Measurements from ENCODE around the gene ULK2. TPM values are rescaled to one million over a fixed set of nuclear protein-coding genes. Genes with fewer than 3 reads are reported as not detected.
A peak's percentile ranks its signal among the peaks of the same experiment; 100 is the strongest.
"Not testable (repeated sequence)": the region's sequence is repeated elsewhere in the genome, so short reads cannot be mapped to it uniquely, and the experiment has no call there.

The ULK2 gene
- 10 to 100 TPM; 15.5 to 26.8 (median 20.2) TPM for polyA plus RNA-seq (ENCODE audit: insufficient read length in 10 of 10)
- long read RNA-seq, donor 1, full-length matches to known transcripts = 1 of 1 reads
- long read RNA-seq, donor 1, partial matches to known transcripts = 0 of 1 reads
- long read RNA-seq, donor 1, other reads (novel, unspliced or antisense) = 0 of 1 reads
- long read RNA-seq, donor 2, partial matches to known transcripts = 0 of 1 reads
- long read RNA-seq, donor 2, other reads (novel, unspliced or antisense) = 0 of 1 reads
- long read RNA-seq, donor 3 = 0 reads
- long read RNA-seq, donor 4 = 0 reads
- long read RNA-seq, donor 5, partial matches to known transcripts = 0 of 1 reads
- long read RNA-seq, donor 5, other reads (novel, unspliced or antisense) = 0 of 1 reads
- long read RNA-seq, donor 6, partial matches to known transcripts = 0 of 1 reads
- long read RNA-seq, donor 6, other reads (novel, unspliced or antisense) = 0 of 1 reads
- long read RNA-seq, donor 7, partial matches to known transcripts = 0 of 1 reads
- long read RNA-seq, donor 7, other reads (novel, unspliced or antisense) = 0 of 1 reads
- long read RNA-seq, donor 8 = 0 reads
- long read RNA-seq, donor 9 = 0 reads

DNA sequence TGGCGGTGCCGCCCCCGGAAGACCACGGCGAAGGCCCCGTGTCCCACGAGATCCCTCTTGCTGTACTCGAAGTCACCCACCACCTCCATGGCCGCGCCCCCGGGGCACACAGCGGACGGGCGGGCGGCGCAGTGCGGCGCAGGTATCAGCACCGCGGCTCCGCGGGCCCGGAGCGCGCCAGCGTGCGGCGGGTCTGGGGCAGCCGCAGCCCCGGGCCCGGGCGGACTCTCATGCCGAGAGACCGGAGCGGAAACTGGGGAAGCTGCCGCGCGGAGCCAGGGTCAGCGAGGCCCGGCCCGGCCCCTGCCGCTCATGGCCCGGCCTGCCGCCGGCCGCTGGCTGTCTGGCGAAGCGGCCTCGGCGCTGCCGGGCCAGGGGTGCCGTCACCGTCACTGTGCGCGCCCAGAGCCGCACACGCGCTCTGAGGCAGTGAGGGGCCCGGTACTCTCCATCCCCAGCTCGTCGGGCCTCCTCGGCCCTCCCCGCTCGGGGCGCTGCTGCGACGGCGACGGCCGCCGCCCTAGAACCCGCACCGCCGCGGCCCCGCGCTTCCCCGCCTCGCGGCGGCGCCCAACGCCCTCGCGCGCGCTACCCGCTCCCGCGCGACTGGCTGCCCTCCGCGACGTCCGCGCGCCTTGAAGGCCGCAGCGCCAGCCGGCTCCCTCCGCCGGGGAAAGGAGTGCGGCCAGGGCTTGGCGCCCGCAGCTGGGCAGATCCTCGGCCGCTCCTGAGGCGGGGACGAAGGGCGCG lies at the start of gene ULK2:
Gene ULK2 (minus strand): TSS at position 608 of the 750 bp plus-strand sequence. CDS start 519 bp downstream, at position 89.
- peak; percentile 74 to 93 (median 85) for DNase-seq

DNA sequence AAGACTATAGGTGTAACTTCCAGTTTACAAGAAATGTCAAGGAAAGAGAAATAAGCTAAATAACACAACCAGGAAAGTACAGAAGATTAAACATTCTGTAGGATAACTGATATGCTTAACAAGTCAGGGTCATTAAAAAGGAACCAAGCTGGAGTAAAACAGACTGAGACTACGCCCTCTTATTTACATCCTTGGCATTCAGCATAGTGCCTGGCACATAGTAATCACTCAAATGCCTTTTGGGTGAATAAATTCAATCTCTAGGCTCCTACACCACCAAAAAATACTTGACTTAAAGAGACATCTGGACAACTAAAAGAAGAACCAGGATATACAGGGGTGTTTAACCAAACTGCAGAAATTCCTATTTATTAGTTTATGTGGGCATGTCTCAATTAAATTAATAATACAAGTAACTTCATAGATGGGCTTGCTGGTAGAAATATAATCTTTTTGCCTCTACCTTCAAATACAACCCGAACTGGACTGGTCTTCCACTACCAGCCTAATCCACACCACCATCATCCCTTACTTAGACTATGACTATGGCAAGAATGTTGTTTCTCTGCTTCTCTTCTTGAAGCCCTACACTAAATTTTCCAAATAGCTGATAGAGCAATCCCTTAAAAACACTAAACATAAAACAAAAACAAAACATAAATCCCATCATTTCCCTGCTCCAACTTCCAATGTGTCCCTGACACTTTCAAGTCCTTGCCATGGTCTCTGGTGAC lies 47.7 kb upstream of the ULK2 start:
- no peak for DNase-seq

DNA sequence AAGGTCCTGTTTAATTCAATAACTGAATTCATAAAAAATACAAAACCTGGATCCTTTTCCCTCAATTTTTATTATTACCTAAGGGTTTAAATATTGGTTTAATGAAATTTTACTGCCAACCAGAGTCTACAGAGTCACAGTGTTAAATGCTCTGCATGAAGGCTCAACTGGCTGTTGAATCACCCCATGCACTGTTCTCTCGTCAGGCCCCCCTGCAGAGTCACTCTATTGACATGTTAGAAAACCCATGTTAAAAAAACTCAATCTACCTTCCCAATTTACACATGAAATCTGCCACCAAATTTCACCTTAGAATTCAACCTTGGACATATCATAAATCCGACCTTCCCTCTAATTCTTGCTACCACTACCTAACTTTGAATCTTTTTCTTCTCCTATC lies 43.3 kb upstream of the ULK2 start:
- no peak for DNase-seq

DNA sequence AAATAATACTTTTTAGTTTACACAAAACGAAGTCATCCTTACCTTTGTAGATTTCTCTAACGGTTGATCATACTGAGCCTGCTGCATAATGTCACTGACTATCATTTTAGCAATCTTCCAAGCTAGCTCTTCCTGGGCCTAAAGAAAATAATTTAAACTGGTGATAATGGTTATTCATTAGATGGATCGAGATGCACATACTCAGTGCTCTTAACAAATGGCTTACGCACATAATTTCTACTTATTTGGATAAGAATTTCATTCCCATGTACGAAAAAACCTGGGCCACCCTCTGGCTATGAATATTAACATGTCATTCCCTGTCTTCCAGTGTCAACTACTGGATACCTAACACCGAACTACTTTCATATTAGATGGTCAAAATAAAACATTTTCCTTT lies 41.4 kb upstream of the ULK2 start:
- no peak for DNase-seq

DNA sequence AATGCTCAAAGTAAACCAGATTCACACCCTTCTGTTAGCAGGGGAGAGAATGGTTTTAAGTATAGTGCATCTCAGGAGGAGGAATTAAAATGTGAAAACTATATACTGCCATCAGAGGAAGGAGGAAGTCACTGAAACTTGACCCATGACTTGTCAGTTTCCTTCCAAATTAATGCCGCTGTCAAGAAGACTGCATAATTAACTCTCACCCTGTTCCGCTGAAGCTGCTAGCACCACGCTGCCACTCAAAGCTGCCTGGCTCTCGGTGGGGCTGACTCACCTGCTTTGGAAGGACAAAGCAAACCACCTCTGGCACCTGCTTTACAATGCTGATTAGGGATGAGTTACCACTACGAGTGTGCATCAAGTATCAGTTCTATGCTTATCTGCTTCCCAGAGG lies 37.8 kb upstream of the ULK2 start:
- DNase-seq = no peak

DNA sequence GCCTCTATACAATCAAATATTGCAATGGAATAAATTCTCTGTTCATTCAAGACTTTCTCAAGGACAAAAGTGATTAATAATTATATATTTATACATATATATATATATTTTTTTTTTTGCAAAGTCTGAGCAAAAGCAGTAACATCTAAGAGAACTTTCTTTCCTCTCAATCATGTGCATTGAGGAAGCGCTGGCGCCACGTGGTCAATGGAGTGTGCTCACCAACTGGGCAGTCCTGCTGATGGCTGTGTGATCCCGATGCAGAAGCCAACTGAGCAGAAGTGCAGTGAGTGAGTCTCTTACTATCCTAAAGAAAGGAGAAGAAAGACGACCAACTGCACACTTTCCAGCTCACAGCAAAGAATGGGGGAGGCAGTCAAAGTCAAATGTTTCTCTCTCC lies 37.2 kb upstream of the ULK2 start:
- DNase-seq = no peak

DNA sequence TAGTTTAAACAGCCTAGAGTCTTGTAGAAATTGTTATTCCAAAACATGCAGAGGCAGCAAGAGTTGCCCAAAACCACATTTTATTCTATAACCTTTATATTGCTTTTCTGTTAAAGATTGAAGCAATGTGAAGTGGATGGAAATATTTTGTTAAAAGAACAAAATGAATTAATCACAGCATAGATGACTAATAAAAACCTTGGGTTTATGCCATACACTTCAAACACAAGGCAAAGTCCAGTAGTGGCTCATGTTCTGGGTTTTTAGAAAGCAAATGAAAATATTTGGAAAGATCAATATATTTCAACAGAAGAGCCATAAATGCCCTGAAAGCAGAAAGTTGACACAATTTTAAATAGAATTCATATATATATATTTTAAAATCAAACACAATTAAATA lies 36.7 kb upstream of the ULK2 start:
- DNase-seq = no peak

DNA sequence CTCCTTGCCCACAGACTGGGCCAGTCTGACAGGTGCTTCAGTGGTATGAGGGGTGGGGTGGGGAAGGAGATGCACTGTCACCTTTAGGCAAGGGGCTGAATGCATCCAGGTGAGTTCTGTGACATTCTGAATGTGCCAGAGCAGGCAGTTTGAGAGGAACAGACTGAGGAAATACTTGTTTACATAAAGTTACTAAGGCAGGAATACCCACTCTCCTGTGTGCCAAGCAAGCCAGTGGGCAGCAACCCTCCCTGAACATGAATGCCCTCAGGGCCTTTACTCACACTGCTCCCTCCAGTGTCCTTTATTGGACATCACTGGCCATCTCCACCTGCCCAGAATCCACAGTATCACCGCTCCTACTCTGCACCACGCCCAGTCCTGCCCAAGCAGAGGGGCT lies 33.1 kb upstream of the ULK2 start:
- DNase-seq = no peak

DNA sequence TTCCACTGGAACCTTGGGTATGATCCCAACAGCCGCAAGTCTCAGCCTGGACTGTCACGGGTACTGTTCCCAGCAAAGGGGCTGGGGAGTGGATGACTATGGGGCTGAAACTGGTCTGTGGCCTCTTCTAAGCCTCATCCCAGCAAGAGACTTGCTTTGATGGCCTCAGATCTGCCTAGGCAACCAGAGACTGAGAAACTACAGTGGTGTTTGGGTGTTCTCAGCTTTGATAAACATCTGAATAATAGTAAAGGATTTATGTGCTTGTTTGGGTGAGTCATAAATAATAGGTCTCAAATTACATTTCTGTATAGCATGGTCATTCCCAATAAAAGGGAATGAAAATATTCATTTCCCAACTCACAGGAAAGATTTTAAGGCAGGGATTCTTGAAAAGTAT lies 30.2 kb upstream of the ULK2 start:
- DNase-seq = peak in 2 of 3 donors; percentile 7 to 20

DNA sequence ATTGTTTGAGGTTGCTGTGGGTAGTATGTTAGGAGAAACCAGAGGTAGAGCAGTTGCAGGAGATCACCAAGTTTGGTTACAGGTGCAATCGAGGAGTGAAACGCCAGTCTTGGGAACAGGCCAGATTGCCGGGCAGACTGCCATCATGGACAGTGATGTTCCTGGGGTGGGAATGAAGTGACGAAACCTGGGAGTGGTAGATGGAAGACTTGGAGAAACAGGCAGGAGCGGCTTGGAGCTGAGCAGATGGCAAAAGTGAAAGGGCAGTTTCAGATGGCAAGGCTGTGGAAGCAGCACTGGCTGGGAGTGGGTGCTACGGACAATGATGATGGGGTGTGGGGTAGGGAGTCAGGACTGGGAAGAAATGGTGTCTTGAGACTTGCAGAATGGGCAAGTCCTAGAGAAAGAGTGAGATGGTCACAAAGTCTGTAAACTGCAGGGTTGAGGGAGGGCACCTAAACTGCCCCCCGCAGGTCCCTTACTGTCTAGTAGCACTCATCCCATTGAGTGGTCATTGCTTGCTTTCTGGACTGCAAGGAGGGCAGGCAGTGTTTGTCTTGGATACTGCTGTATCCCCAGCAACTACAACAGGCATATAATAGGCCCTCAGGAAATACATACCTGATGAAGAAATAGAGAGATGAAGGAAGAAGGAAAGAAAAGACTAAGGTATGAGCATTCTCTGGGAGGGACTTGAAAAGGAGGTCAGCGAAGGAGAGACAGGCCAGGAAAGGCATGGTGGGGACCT lies 29.5 kb upstream of the ULK2 start:
- DNase-seq = no peak

DNA sequence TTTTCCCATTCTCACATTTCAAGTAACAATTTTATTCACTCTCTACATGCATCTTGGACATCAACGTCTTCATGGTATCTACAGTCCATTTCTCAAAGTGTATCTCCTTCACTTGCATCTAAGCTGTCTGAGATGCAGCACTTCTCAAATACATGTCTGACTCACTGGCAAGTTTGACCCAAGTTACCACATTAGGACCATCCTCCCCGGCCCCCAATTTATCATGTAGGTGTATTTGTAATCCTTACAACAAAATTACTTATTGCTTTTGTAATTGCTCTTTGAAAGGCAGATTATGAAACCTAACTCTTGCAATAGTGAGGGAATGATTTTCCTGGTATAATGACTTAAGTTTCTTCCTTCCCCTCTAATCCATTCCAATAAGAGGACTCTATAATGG lies 28.9 kb upstream of the ULK2 start:
- no peak for DNase-seq

DNA sequence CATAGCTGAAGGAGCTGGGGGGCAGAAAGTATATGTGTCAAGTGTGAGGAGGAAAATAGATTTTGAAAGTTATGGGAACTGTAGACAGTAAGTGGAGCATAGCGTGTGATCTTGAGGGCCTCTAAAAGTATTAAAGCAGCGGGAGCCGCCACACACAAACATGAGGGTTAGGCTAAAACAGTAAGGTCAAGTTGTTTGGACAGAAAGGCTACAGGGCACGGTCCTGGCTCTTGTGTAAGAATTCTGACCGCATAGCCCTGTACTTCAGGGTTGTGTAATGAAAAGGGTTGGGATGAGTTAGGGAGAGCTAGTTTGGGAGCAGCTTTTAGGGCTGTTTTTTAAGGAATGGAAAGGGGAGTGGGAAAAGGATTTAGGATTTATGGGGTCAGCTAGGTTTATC lies 22.8 kb upstream of the ULK2 start:
- not testable (repeated sequence) for DNase-seq

DNA sequence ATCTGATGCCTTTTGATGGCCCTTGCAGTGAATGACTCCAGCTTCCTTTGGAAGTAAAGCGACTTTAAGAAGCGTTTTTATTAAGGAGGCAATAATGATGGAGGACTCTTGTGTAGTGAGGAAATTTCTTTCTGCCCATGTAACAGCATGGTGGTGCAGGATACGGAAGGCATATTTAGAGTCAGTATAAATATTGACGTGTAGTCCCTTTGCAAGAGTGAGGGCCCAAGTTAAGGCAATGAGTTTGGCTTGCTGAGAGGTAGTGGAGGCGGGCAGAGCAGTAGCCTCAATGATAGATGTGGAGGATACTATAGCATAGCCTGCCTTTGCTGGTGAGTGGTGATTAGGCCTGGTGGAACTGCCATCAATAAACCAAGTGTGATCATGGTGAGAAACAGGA lies 22.3 kb upstream of the ULK2 start:
- DNase-seq = not testable (repeated sequence)

DNA sequence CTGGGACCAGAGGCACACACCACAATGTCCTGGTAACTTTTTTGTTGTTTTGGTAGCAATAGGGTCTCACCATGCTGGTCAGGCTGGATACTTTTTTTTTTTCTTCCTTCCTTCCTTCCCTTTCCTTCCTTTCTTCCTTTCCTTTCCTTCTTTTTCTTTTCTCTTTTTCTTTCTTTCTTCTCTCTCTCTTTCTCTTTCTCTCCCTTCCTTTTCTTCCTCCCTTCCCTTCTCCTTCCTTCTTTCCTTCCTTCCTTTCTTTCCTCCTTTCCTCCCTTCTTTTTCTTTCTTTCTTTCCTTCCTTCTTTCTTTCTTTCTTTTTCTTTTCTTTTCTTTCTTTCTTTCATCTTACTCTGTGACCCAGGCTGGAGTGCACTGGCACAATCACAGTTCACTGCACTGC lies 18.4 kb upstream of the ULK2 start:
- DNase-seq = no peak

DNA sequence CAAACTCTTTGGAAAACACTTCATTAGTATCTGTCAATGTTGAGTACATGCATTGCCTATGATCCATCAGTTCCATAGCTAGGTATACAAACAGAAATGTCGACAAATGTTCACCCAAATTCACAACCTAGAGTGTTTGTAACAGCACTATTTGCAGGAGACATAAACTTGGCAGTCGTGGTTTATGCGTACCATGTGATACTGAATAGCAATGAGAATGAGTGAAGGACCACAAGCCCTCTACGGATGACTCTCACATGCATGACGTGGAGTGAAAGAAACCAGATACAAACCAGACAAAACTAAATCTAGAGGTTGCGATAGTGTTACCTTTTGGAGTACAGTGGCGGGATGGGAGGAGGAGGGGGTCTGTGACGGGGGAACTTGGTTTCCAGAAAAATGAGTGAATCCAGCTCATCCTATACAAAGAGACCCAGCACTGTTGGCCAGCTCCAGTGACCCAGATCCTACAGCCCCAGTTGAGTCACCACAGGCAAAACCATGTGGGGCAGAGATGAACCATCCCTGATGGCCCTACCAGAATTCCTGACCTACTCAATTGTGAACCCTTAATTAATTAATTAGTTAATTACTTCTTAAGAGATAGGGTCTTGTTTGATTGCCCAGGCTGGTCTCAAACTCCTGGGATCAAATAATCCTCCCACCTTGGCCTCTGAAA lies 15.9 kb upstream of the ULK2 start:
- no peak for DNase-seq

DNA sequence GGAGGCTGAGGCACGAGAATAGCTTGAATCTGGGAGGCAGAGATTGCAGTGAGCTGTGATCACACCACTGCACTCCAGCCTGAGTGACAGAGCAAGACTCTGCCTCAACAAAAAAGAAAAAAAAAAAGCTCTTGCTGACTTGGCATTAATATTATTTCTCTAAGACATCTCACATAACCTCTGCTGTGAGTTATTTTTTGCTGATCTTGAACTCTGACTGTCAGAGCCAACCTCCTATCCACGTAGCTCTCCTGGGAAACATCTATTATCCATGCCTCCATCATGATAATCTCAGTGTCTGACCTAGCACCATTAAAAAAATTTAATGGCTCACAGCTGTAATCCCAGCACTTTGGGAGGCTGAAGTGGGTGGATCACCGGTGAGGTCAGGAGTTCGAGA lies 12.7 kb upstream of the ULK2 start:
- no peak for DNase-seq

DNA sequence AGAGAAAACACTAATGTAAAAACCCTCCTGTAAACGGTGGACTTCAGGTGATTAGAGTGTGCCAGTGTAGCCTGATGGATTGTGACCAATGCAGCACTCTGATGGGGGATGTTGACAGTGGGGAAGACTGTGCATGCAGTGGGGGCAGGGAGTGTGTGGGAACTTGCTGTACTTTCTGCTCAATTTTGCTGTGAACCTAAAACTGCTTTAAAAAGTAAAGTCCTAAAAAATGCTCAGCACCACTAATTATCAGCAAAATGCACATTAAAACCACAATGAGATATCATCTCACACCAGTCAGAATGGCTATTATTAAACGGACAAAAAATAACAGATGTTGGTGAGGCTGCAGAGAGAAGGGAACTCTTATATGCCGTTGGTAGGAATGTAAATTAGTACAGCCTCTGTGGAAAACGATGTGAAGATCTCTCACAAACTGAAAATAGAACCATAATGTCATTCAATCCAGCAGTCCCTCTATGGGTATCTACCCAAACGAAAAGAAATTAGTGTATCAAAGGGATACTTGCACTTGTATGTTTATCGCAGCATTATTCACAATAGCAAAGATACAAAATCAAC lies 9.7 kb upstream of the ULK2 start:
- no peak for DNase-seq

DNA sequence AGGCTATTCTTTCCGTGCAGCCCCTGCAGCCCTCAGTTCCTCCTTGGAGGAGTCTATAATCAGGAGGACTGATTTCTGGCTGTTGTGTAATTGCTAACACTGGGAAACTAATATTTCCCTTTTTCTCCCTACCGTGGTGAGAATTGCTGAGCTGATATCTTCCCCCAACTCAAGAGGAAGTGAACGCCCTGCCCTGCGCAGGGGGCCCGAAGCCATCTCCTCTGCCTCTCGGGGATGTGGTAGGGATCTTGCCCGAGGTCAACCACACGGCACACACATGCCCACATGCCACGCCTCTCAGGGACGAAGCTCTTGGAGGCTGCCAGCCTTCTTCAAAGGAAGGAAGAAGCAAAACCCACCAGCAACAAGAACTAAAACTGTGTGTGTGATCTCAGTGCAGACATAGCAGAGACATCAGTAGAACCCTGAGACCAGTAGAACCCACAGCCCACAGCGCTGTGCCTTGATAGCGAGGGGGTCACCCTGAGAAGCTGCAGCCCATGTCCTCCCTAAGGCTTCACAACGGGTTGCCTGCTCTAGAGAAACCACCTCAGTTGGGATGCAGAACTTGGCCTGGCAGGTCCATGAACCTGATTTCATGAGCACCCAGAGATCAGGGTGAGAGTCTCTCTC lies 8.9 kb upstream of the ULK2 start:
- peak in 2 of 3 donors; percentile 31 to 53 for DNase-seq

DNA sequence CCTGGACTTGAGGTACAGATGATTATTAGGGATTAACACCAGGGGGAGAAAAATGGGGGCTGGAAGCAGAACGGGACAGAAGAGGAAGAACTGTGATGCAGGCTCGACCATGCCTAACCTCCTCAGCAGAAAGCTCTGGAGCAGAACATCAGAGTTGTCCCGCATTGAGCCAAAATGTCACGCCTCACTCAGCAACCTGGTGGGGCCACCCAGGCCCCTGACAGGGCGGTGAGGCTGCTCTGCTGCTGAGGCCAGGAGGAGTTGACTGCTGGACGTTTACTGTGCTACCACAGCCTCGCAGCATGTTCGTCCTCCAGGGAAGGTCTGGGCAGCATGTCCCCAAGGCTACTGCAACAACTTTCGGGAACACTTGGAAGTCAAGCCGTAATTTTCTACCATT lies 6.5 kb upstream of the ULK2 start:
- no peak for DNase-seq

DNA sequence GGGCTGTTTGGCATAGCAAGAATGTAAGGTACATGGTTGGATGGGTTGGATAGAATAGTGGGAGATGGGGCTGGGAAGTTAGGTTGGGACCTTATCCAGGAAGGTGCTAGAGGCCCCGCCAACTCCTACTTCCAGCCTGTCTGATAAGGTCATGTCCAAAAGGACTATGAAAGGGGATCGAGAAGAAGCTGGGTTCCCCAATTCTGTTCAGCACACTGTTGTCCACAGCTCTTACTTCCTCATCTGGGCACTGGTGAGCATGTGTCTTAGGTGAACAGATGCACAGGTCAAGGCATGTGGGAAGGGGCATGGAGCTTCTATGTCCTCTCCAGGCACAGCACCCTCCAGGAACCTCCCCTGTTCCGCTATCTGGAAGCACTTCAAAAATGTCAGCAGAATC lies 5.6 kb upstream of the ULK2 start:
- no peak for DNase-seq
